ENCODE data around the gene PKHD1. TPM values are rescaled to one million over a fixed set of nuclear protein-coding genes. Genes with fewer than 3 reads are reported as not detected.

Gene PKHD1
- total RNA-seq, 4 donors from 2014 or later = 0.04 to 0.32 (median 0.22) TPM; not detected in 1

GRCh38 chr6:52133324-52133723 is 45.9 kb upstream of the PKHD1 start:
- intact Hi-C loops (cut with DNase I; ENCODE audit: low total_unique reads) = no loop called here
- DNase-seq (ENCODE audit: low spot score in 2 of 2) = no peak
- TF ChIP-seq POLR2A (IDR thresholded peaks at IDR 0.05) = no peak
- no peak for TF ChIP-seq CTCF (IDR thresholded peaks at IDR 0.05)
- 80 to 87% methylated on average over 2 of the region's 2 CpGs for WGBS, 2 donors
- H3K4me3 ChIP-seq (ENCODE audit: low read depth, poor library complexity, severe bottlenecking) = no peak overlapping the region

- DNase-seq (ENCODE audit: low spot score in 2 of 2) = no peak
- no peak overlapping the region for H3K4me3 ChIP-seq (ENCODE audit: low read depth, poor library complexity, severe bottlenecking)
- intact Hi-C loops (cut with DNase I; ENCODE audit: low total_unique reads) = no loop called here
- WGBS, 2 donors = 79 to 93% methylated on average over 2 of the region's 2 CpGs
- no peak for TF ChIP-seq POLR2A (IDR thresholded peaks at IDR 0.05)
- no peak for TF ChIP-seq CTCF (IDR thresholded peaks at IDR 0.05)
Observed at GRCh38 chr6:52132292-52132691, 44.9 kb upstream of the PKHD1 start.

GRCh38 chr6:52130440-52130839 is 43.0 kb upstream of the PKHD1 start:
- TF ChIP-seq POLR2A (IDR thresholded peaks at IDR 0.05) (no peak), CTCF (IDR thresholded peaks at IDR 0.05) (no peak)
- DNase-seq (ENCODE audit: low spot score in 2 of 2) = no peak
- 25 to 35% methylated on average over 1 of the region's 1 CpG for WGBS, 2 donors
- intact Hi-C loops (cut with DNase I; ENCODE audit: low total_unique reads) = no loop called here
- H3K4me3 ChIP-seq (ENCODE audit: low read depth, poor library complexity, severe bottlenecking) = no peak overlapping the region

GRCh38 chr6:52127957-52128356 is 40.5 kb upstream of the PKHD1 start:
- TF ChIP-seq POLR2A (IDR thresholded peaks at IDR 0.05) = no peak
- no peak for TF ChIP-seq CTCF (IDR thresholded peaks at IDR 0.05)
- intact Hi-C loops (cut with DNase I; ENCODE audit: low total_unique reads) = no loop called here
- 70 to 88% methylated on average over 4 of the region's 4 CpGs for WGBS, 2 donors
- DNase-seq (ENCODE audit: low spot score in 2 of 2) = no peak
- H3K4me3 ChIP-seq (ENCODE audit: low read depth, poor library complexity, severe bottlenecking) = no peak overlapping the region

- no peak overlapping the region for H3K4me3 ChIP-seq (ENCODE audit: low read depth, poor library complexity, severe bottlenecking)
- intact Hi-C loops (cut with DNase I; ENCODE audit: low total_unique reads) = no loop called here
- no peak for TF ChIP-seq CTCF (IDR thresholded peaks at IDR 0.05)
- TF ChIP-seq POLR2A (IDR thresholded peaks at IDR 0.05) = no peak
- no peak for DNase-seq (ENCODE audit: low spot score in 2 of 2)
Observed at GRCh38 chr6:52126231-52126630, 38.8 kb upstream of the PKHD1 start.

- intact Hi-C loops (cut with DNase I; ENCODE audit: low total_unique reads) = no loop called here
- TF ChIP-seq CTCF (IDR thresholded peaks at IDR 0.05) = no peak
- no peak for TF ChIP-seq POLR2A (IDR thresholded peaks at IDR 0.05)
- no peak for DNase-seq (ENCODE audit: low spot score in 2 of 2)
- 61 to 74% methylated on average over 1 of the region's 1 CpG for whole genome bisulfite sequencing, 2 donors
- no peak overlapping the region for H3K4me3 ChIP-seq (ENCODE audit: low read depth, poor library complexity, severe bottlenecking)
Observed at GRCh38 chr6:52125572-52125971, 38.2 kb upstream of the PKHD1 start.
